Measurements from ENCODE around the gene SEC61G.

Gene SEC61G

GRCh38 chr7:54757711-54758110 is 1.3 kb downstream of the SEC61G start:
- no peak for DNase-seq

- DNase-seq: no peak
These were observed 9.8 kb downstream of the SEC61G start for GRCh38 chr7:54749200-54749599.

- DNase-seq: no peak
These were observed 11.8 kb downstream of the SEC61G start for GRCh38 chr7:54747234-54747633.

GRCh38 chr7:54743580-54743979 is 15.4 kb downstream of the SEC61G start:
- no peak for DNase-seq

GRCh38 chr7:54738737-54739136 is 20.3 kb downstream of the SEC61G start:
- DNase-seq: no peak

- DNase-seq: no peak
These were observed 29.9 kb downstream of the SEC61G start for GRCh38 chr7:54729107-54729506.

GRCh38 chr7:54728411-54728810 is 30.6 kb downstream of the SEC61G start:
- no peak for DNase-seq

- no peak for DNase-seq
These were observed 33.8 kb downstream of the SEC61G start for GRCh38 chr7:54725255-54725654.

- no peak for DNase-seq
These were observed 36.5 kb downstream of the SEC61G start for GRCh38 chr7:54722502-54722901.

GRCh38 chr7:54722026-54722425 is 37.0 kb downstream of the SEC61G start:
- DNase-seq: no peak

- no peak for DNase-seq
These were observed 39.0 kb downstream of the SEC61G start for GRCh38 chr7:54719974-54720373.

- DNase-seq: no peak
These were observed 39.6 kb downstream of the SEC61G start for GRCh38 chr7:54719425-54719824.

- DNase-seq: no peak
These were observed 46.2 kb downstream of the SEC61G start for GRCh38 chr7:54712820-54713219.

GRCh38 chr7:54711900-54712595 is 47.0 kb downstream of the SEC61G start:
- DNase-seq: no peak

- no peak for DNase-seq
These were observed 49.7 kb downstream of the SEC61G start for GRCh38 chr7:54709283-54709682.

- no peak for DNase-seq
These were observed 53.6 kb downstream of the SEC61G start for GRCh38 chr7:54705436-54705835.

- DNase-seq: no peak
These were observed 54.2 kb downstream of the SEC61G start for GRCh38 chr7:54704851-54705250.

Measured in stimulated activated CD4-positive, alpha-beta T cell treated with anti-CD3 and anti-CD28 coated beads, Interleukin-2, amount 100 ng/mL, for 48 hours (primary cell).